Measurements from ENCODE around the gene RESP18.
"Not testable (repeated sequence)": the region's sequence is repeated elsewhere in the genome, so short reads cannot be mapped to it uniquely, and the experiment has no call there.

The RESP18 gene

GRCh38 chr2:219325136-219325535 lies 7.4 kb downstream of the RESP18 start:
- DNase-seq, result no peak

DNA sequence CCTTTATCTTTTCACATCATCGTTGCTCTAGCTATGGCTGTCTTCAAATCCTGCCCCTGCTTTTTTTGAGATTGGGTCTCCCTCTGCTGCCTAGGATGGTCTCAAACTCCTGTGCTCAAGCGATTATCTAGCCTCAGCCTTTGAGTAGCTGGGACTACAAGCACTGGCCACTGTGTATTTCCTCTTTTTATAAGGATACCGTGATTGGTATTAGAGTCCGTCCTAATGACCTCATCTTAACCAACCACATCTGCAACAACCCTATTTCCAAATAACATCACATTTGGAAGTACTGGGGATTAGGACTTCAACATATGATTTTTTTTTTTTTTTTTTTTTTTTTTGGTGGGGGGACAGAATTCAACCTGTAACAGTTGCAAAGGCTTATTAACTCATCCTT lies 9.1 kb downstream of the RESP18 start:
- no peak for DNase-seq

- no peak for DNase-seq
Observed at GRCh38 chr2:219314804-219315468, 17.6 kb downstream of the RESP18 start.

DNA sequence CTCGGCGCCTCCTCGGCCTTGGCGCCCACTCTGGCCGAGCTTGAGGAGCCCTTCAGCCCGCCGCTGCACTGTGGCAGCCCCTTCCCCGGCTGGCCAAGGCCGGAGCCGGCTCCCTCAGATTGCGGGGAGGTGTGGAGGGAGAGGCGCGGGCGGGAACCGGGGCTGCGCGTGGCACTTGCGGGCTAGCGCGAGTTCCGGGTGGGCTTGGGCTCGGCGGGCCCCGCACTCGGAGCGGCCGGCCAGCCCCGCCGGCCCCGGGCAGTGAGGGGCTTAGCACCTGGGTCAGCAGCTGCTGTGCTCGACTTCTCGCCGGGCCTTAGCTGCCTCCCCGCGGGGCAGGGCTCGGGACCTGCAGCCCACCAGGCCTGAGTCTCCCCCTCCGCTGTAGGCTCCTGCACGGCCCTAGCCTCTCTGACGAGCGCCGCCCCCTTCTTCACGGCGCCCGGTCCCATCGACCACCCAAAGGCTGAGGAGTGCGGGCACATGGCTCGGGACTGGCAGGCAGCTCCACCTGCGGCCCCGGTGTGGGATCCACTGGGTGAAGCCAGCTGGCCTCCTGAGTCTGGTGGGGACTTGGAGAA lies 19.8 kb downstream of the RESP18 start:
- not testable (repeated sequence) for DNase-seq

DNA sequence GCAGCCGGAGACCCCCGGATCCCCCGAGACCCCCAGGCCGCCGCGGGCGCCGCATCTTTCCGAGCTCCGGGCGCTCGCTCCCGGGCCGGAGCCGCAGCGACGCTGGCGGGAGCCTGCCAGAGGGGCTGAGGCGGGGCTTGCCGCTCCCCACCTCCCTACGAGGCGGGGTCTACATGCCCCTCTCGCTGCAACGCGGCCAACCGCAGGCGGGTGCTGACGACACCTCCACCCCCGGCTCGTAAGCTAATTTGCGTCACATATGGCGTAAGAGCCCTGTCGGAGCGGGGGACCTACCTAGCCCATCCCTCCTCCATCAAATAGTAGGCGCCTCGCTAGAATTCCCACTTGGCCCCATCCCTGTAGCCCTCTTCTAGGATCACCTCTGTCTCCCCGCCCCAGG lies 23.3 kb downstream of the RESP18 start, which contains the start of gene PTPRN:
Gene PTPRN, minus strand, starts transcription at position 124 of the 400 bp plus-strand sequence. Its CDS starts 69 bp downstream, at position 55.
- no peak for DNase-seq

DNA sequence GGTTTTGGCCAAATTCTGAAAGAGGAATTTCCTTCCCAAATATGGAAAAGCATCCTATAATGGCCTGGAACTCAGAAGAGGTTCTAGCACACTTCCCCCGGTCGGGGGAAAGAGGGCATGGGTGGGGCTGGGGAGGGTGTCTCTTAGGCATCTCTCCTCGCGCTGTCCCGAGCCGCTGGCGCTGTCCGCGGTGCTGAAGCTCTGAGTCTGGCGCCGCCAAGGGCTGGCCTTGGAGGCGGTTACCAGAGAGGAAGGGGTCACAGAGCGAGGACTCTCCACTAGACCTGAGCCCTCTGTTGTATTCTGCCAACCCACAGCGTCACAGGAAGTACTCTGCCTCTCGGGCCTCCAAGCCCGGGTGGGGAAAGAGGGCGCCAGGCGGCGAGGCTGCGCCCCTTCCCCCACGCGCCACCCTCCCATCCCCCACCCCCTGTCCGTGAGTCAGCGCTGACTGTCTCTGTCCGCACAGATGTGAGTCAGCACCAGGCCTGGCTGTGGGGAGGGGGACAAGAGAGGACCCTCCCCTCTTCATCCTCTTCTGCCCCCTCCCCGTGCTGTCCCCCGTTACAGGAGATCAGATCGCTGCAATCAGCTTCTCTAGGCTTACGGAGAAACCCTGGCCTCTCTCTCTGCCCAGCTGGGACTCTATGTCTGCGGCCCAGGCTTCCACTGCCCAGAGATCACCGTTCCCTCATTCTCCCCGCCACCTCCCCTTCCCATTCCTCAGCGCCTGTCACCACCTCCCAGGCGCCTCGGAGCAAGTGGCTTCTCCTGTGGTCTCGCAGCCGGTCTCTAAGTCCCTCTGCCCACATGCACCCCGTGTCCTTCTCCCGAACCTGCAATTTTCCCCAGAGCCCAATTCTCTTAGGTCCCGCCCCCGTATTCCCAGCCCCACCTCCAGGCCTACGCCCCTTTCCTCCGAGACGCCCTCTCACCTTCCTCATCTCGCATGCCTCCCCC lies 24.1 kb downstream of the RESP18 start:
- DNase-seq, result peak; percentile 83

GRCh38 chr2:219306047-219306446 lies 26.5 kb downstream of the RESP18 start:
- DNase-seq, result no peak

- no peak for DNase-seq
Observed at GRCh38 chr2:219304223-219304622, 28.3 kb downstream of the RESP18 start.

- no peak for DNase-seq
Observed at GRCh38 chr2:219302412-219302968, 30.1 kb downstream of the RESP18 start.

DNA sequence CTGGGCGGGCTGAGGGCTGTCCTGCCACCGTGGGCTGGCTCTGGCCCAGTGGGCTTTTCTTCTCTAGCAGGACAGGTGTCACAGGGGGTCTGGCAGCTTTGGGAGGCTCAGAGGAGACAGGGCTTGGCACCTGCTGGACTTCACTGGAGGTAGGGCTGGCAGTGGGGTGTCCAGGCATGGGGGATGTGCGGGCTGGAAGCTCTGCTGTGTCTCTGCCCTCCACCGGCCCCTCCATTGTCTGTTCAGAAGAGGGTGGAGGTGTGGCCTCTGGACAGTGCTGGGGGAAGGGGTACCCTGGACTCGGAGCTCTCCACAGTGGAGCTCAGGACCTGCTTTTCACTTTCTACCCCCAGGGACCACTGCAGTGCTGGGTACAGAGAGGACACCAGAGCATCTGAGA lies 32.5 kb downstream of the RESP18 start:
- no peak for DNase-seq

DNA sequence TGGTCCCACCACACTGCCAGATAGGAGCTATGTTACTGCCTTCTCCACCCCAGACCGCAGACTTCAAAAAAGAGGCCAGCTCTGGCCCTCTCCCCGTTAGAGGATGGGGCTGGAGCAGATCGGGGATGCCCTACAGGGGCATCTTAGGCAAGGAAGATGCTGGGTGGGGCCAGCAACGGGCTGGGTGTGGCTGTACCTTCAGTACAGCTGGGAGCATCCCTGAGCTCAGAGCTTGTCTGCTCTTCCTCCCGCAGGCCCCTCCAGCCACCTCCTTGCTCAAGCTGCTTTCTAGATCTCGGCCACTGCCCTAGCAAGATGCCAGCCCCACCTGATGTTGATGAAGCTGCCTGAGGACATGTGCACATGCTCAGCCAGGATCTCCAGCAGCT lies 33.2 kb downstream of the RESP18 start:
- no peak for DNase-seq

DNA sequence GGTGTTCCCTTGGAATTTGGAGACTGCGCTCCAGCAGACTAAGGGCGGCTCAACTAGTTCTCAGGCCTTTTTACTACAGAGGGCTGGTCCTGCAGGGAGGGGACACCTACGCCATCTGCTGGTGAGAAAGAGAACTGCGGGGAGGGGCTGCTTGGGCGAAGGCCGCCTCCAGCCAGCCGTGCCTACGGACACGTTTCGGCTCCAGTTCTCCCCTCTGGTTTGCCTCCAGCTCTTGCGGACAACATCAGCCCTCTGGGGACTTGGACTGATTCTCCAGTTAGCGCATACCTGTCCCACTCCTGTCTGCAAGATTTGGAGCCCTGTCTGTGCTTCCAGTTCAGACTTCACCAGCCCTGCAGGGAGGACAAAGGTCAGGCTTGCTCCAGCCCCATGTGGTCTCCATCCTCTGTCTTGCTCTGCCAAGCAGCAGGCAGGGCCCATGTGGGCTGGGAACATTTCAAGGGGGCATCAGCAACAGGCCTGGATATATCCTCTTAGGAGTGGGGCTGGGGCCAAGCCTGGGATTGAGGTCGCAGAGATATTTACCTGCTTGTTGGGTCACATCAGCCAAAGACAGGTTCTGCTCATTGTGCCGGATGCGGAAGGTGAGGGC lies 33.7 kb downstream of the RESP18 start:
- peak; percentile 93 to 95 for DNase-seq

- peak in 1 of 2 experiments; percentile 22 for DNase-seq
Observed at GRCh38 chr2:219297766-219298456, 34.6 kb downstream of the RESP18 start.

DNA sequence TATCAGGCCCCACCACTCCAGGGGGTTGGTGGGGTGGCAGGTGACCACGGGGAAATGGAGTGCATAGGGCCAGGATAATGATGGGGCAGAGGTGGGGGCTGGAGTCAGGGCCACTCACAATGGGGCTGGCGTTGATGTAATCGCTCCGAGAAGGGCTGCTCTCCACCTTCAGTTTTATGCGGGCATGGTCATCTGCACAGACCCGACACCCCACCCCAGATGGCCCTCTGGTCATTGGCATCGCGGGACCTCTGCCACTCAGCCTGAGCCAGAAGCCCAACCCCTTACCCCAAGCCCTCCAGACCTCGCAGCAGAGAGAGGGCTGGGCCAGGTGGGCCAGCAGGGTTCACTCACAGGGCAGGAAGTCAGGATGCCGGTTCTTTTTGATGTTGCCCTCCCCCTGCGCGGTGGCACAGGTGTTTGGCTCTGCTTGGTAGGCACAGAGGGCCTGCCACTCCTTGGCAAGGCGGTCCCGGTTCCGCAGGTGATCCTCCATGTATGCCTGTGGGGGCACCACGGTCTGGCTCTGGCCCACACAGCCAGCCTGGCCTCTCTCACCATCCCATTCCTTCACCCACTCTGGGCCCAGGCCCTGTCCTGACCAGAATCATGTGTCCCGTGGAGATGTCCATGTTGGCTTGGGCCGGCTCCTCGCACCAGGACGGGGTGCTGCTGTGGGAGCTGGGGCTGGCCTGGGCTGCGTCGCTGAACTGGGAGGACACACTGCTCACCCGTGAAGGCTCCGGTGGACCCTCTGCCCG lies 35.7 kb downstream of the RESP18 start:
- DNase-seq, result peak in 1 of 2 experiments; percentile 15

- peak in 1 of 2 experiments; percentile 14 for DNase-seq
Observed at GRCh38 chr2:219296142-219296541, 36.4 kb downstream of the RESP18 start.

- peak; percentile 92 to 94 for DNase-seq
Observed at GRCh38 chr2:219294356-219295351, 37.9 kb downstream of the RESP18 start.

- DNase-seq, result peak; percentile 18 to 19
Observed at GRCh38 chr2:219293736-219294231, 38.8 kb downstream of the RESP18 start.

- DNase-seq, result no peak
Observed at GRCh38 chr2:219292616-219293015, 39.9 kb downstream of the RESP18 start.

- no peak for DNase-seq
Observed at GRCh38 chr2:219291910-219292490, 40.5 kb downstream of the RESP18 start.
